ENCODE measurements around the gene NKAIN2. TPM values are rescaled to one million over a fixed set of nuclear protein-coding genes. Genes with fewer than 3 reads are reported as not detected.

The NKAIN2 gene
- total RNA-seq, 1 experiment from 2014 or later, result 2.2 TPM

GRCh38 chr6:124522335-124522734 is 718.7 kb downstream of the NKAIN2 start:
- TF ChIP-seq EZH2 (IDR thresholded peaks at IDR 0.05; ENCODE audit: borderline replicate concordance, low read depth, low read length, poor library complexity, severe bottlenecking) (no peak), CTCF (conservative IDR thresholded peaks at IDR 0.05; ENCODE audit: low read depth, low read length) (no peak)
- H3K27ac ChIP-seq (ENCODE audit: low read depth, low read length, poor library complexity, severe bottlenecking), result no peak overlapping the region
- no peak overlapping the region for H3K4me3 ChIP-seq (ENCODE audit: low read depth, low read length, poor library complexity, severe bottlenecking)
- POLR2A ChIA-PET (ENCODE audit: low non-redundant PET), result no interaction called here
- no peak for DNase-seq (ENCODE audit: low spot score)
- no TSS peak for BruUV-seq (replicated peaks)
- H3K27me3 ChIP-seq (replicated peaks; ENCODE audit: insufficient read depth, low read depth, low read length, poor library complexity), result no peaks in the 10 kb centered on the region
- H3K36me3 ChIP-seq (ENCODE audit: insufficient read depth, low read length, poor library complexity, severe bottlenecking), result no peaks in the 10 kb centered on the region
- CTCF ChIA-PET, result no interaction called here
- intact Hi-C loops (cut with micrococcal nuclease; ENCODE audit: unreplicated experiment), result no loop called here
- peaks cover 6% of the 10 kb centered on the region for H3K4me1 ChIP-seq (ENCODE audit: insufficient read depth, low read length, poor library complexity, severe bottlenecking)
- H3K9me3 ChIP-seq (ENCODE audit: low read depth, low read length, poor library complexity, severe bottlenecking), result no peaks in the 10 kb centered on the region

GRCh38 chr6:124524491-124525200 is 721.0 kb downstream of the NKAIN2 start:
- TF ChIP-seq CTCF (conservative IDR thresholded peaks at IDR 0.05; ENCODE audit: low read depth, low read length), result no peak
- TF ChIP-seq EZH2 (IDR thresholded peaks at IDR 0.05; ENCODE audit: borderline replicate concordance, low read depth, low read length, poor library complexity, severe bottlenecking), result no peak
- intact Hi-C loops (cut with micrococcal nuclease; ENCODE audit: unreplicated experiment), result no loop called here
- POLR2A ChIA-PET (ENCODE audit: low non-redundant PET), result interaction anchor here (0.6 kb wide), 1 partner anchor 19 kb away, joined by 3 read pairs; no protein-coding TSS in a partner anchor
- Histone ChIP-seq H3K27me3 (replicated peaks; ENCODE audit: insufficient read depth, low read depth, low read length, poor library complexity) (no peaks in the 10 kb centered on the region), H3K36me3 (ENCODE audit: insufficient read depth, low read length, poor library complexity, severe bottlenecking) (no peaks in the 10 kb centered on the region), H3K9me3 (ENCODE audit: low read depth, low read length, poor library complexity, severe bottlenecking) (no peaks in the 10 kb centered on the region), H3K4me3 (ENCODE audit: low read depth, low read length, poor library complexity, severe bottlenecking) (no peak overlapping the region), H3K27ac (ENCODE audit: low read depth, low read length, poor library complexity, severe bottlenecking) (no peak overlapping the region), H3K4me1 (ENCODE audit: insufficient read depth, low read length, poor library complexity, severe bottlenecking) (peaks cover 6% of the 10 kb centered on the region)
- BruUV-seq (replicated peaks), result no TSS peak
- CTCF ChIA-PET, result no interaction called here
- DNase-seq (ENCODE audit: low spot score), result no peak

GRCh38 chr6:124530926-124531325 is 727.3 kb downstream of the NKAIN2 start:
- POLR2A ChIA-PET (ENCODE audit: low non-redundant PET), result no interaction called here

More at GRCh38 chr6:124530926-124531325, 727.3 kb downstream of the NKAIN2 start:
- CTCF ChIA-PET, result no interaction called here
- TF ChIP-seq CTCF (conservative IDR thresholded peaks at IDR 0.05; ENCODE audit: low read depth, low read length) (no peak), EZH2 (IDR thresholded peaks at IDR 0.05; ENCODE audit: borderline replicate concordance, low read depth, low read length, poor library complexity, severe bottlenecking) (no peak)
- Histone ChIP-seq H3K9me3 (ENCODE audit: low read depth, low read length, poor library complexity, severe bottlenecking) (no peaks in the 10 kb centered on the region), H3K27ac (ENCODE audit: low read depth, low read length, poor library complexity, severe bottlenecking) (no peak overlapping the region), H3K27me3 (replicated peaks; ENCODE audit: insufficient read depth, low read depth, low read length, poor library complexity) (no peaks in the 10 kb centered on the region), H3K4me1 (ENCODE audit: insufficient read depth, low read length, poor library complexity, severe bottlenecking) (no peaks in the 10 kb centered on the region), H3K4me3 (ENCODE audit: low read depth, low read length, poor library complexity, severe bottlenecking) (no peak overlapping the region), H3K36me3 (ENCODE audit: insufficient read depth, low read length, poor library complexity, severe bottlenecking) (no peaks in the 10 kb centered on the region)
- no peak for DNase-seq (ENCODE audit: low spot score)
- no TSS peak for BruUV-seq (replicated peaks)
- intact Hi-C loops (cut with micrococcal nuclease; ENCODE audit: unreplicated experiment), result no loop called here
